CD4-positive, alpha-beta T cell (primary cell): Measurements from ENCODE around the gene TIMM10. TPM values are rescaled to one million over a fixed set of nuclear protein-coding genes. Genes with fewer than 3 reads are reported as not detected.

Experiments used
- ATAC-seq: fragments of 200-7000 bp; cut with Tn5 transposase; one replicate; pipeline ENCODE4 v1.10.0; 2022; ENCODE audit warnings: mild to moderate bottlenecking; ENCODE audit not compliant: poor library complexity
- CTCF ChIA-PET: fragments of 350-600 bp; sonication (Branson Sonifier 250); formaldehyde crosslinking; loops from one replicate; lab custom pipeline; 2021; ENCODE audit warnings: antibody characterized with exemption, inconsistent platforms; lab: Charles Lee
- POLR2A ChIA-PET: fragments of 350-600 bp; sonication (Branson Sonifier 250); formaldehyde crosslinking; loops from one replicate; lab custom pipeline; 2021; ENCODE audit warnings: antibody characterized with exemption, inconsistent platforms; lab: Charles Lee
- DNase-seq, 14 experiments: peaks; one replicate each; pipeline ENCODE4 v3.0.0-alpha.2; 2013 to 2020; ENCODE audit warnings: mixed read lengths in 2 of 14
- H3K27ac ChIP-seq, 2 donors: one replicate each; pipeline versions ENCODE4 v1.5.1 to v1.7.0; 2013; ENCODE audit warnings: low read length in 2 of 2, low read depth in 1 of 2, mild to moderate bottlenecking in 1 of 2
- H3K27me3 ChIP-seq, 2 experiments: 1 replicate in 1 of 2; 2 replicates in 1 of 2; pipeline versions ENCODE4 v1.6.1 to v1.7.0; 2013; ENCODE audit warnings: low read length in 2 of 2, control low read depth in 1 of 2, mild to moderate bottlenecking in 1 of 2, moderate library complexity in 1 of 2; ENCODE audit not compliant: insufficient read depth in 2 of 2, control insufficient read depth in 1 of 2
- H3K36me3 ChIP-seq: one replicate; pipeline ENCODE4 v1.6.1; 2013; ENCODE audit warnings: low read length, control low read depth; ENCODE audit not compliant: insufficient read depth
- H3K4me1 ChIP-seq: one replicate; pipeline ENCODE4 v1.6.1; 2013; ENCODE audit warnings: low read length, control low read depth; ENCODE audit not compliant: insufficient read depth
- H3K4me3 ChIP-seq: one replicate; pipeline ENCODE4 v1.5.1; 2013; ENCODE audit warnings: mild to moderate bottlenecking, low read length, moderate library complexity
- H3K9me3 ChIP-seq, 2 experiments: 1 replicate in 1 of 2; 2 replicates in 1 of 2; pipeline versions ENCODE4 v1.6.1 to v1.7.0; 2013; ENCODE audit warnings: low read length in 2 of 2, mild to moderate bottlenecking in 2 of 2, control low read depth in 1 of 2, moderate library complexity in 1 of 2; ENCODE audit not compliant: control insufficient read depth in 1 of 2, insufficient read depth in 1 of 2
- H3K27ac Mint-ChIP-seq: one replicate; pipeline ENCODE4 v1.8.0; 2020; ENCODE audit warnings: mixed read lengths
- H3K27me3 Mint-ChIP-seq: one replicate; pipeline ENCODE4 v1.8.0; 2021; ENCODE audit warnings: mixed read lengths
- H3K36me3 Mint-ChIP-seq: one replicate; pipeline ENCODE4 v1.8.0; 2021; ENCODE audit warnings: low read depth, mixed read lengths
- H3K4me1 Mint-ChIP-seq: one replicate; pipeline ENCODE4 v1.8.0; 2021; ENCODE audit warnings: low read depth, mixed read lengths
- H3K4me3 Mint-ChIP-seq: one replicate; pipeline ENCODE4 v1.8.0; 2020; ENCODE audit warnings: mild to moderate bottlenecking, mixed read lengths
- H3K9me3 Mint-ChIP-seq: one replicate; pipeline ENCODE4 v1.8.0; 2020; ENCODE audit warnings: mixed read lengths
- CTCF ChIP-seq: fragments of 200-600 bp; IDR thresholded peaks from one replicate; pipeline ENCODE4 v1.8.0; 2022; ENCODE audit warnings: antibody characterized with exemption, mild to moderate bottlenecking
- intact Hi-C, 2 experiments: fragments of 100-400 bp; cut with DNase I in 1 of 2; cut with micrococcal nuclease in 1 of 2; formaldehyde crosslinking; loops; one replicate each; pipeline versions ENCODE4 v1.15.1 to v1.9.0; 2023 to 2025; cut with DNase I, micrococcal nuclease
- total RNA-seq, 174 experiments: library from RNA in 2 of 174; stranded (reverse) in 2 of 174; gene quantifications; one replicate each; pipeline ENCODE4 v1.2.3 and lab custom pipeline; 2021 to 2026

Gene TIMM10
- total RNA-seq, 2 experiments from 2014 or later, result 28.0 TPM

- CTCF ChIA-PET, result no interaction called here
- no peak for TF ChIP-seq CTCF
- no peaks in the 10 kb centered on the region for H3K4me1 Mint-ChIP-seq
Observed at GRCh38 chr11:57500926-57501325, 29.6 kb downstream of the TIMM10 start.

GRCh38 chr11:57500515-57500914, 30.0 kb downstream of the TIMM10 start:
- H3K27ac Mint-ChIP-seq, result no peak overlapping the region
- H3K4me1 ChIP-seq, result no peaks in the 10 kb centered on the region
- no peaks in the 10 kb centered on the region for H3K27me3 Mint-ChIP-seq
- no peaks in the 10 kb centered on the region for H3K27me3 ChIP-seq
- H3K36me3 Mint-ChIP-seq, result peaks cover 24% of the 10 kb centered on the region
- DNase-seq (no peak), ATAC-seq (no peak)
- no peaks in the 10 kb centered on the region for H3K9me3 ChIP-seq
- no peak overlapping the region for H3K27ac ChIP-seq
- H3K36me3 ChIP-seq, result peaks cover 44% of the 10 kb centered on the region
- no peak overlapping the region for H3K4me3 ChIP-seq
- TF ChIP-seq CTCF, result no peak
- POLR2A ChIA-PET, result no interaction called here
- no peaks in the 10 kb centered on the region for H3K9me3 Mint-ChIP-seq
- H3K4me3 Mint-ChIP-seq, result no peak overlapping the region
- CTCF ChIA-PET, result no interaction called here
- H3K4me1 Mint-ChIP-seq, result no peaks in the 10 kb centered on the region
- intact Hi-C loops, result no loop called here

More at GRCh38 chr11:57500926-57501325, 29.6 kb downstream of the TIMM10 start:
- ATAC-seq (no peak), DNase-seq (no peak)
- Mint-ChIP-seq H3K4me3 (no peak overlapping the region), H3K9me3 (no peaks in the 10 kb centered on the region), H3K27ac (no peak overlapping the region), H3K27me3 (no peaks in the 10 kb centered on the region), H3K36me3 (peaks cover 24% of the 10 kb centered on the region)
- H3K9me3 ChIP-seq, result no peaks in the 10 kb centered on the region
- no peaks in the 10 kb centered on the region for H3K27me3 ChIP-seq
- peaks cover 41% of the 10 kb centered on the region for H3K36me3 ChIP-seq
- H3K27ac ChIP-seq, result no peak overlapping the region
- no peak overlapping the region for H3K4me3 ChIP-seq
- no peaks in the 10 kb centered on the region for H3K4me1 ChIP-seq
- intact Hi-C loops, result no loop called here
- POLR2A ChIA-PET, result no interaction called here

DNA sequence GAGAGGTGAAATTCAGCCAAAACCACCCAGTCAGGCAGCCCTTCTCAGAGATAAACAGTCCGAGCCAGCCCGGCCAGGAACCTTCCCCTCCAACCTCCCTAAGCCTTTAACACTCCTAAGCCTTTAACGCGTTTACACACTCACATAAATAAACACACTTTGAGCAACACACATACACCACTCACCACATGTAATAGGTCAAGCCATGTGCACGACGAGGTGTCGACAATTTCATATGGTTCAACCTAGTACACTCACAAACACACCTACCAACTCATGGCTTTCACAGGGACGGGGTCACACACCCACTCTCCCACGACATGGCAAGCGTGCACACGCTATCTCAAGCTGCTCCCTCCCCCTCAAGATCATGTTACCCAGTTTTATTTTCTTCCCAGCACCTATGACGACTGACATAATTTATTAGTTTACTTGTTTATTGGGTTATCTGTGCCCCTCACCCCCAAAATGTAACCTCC, 30.5 kb downstream of the TIMM10 start:
- Histone ChIP-seq H3K4me1 (no peaks in the 10 kb centered on the region), H3K27me3 (no peaks in the 10 kb centered on the region), H3K27ac (no peak overlapping the region), H3K36me3 (peaks cover 44% of the 10 kb centered on the region), H3K4me3 (no peak overlapping the region), H3K9me3 (no peaks in the 10 kb centered on the region)
- H3K4me1 Mint-ChIP-seq, result no peaks in the 10 kb centered on the region
- H3K4me3 Mint-ChIP-seq, result no peak overlapping the region
- H3K27me3 Mint-ChIP-seq, result no peaks in the 10 kb centered on the region
- no peak for DNase-seq
- no peak for ATAC-seq
- no peak overlapping the region for H3K27ac Mint-ChIP-seq
- intact Hi-C loops, result no loop called here
- no peak for TF ChIP-seq CTCF
- H3K9me3 Mint-ChIP-seq, result no peaks in the 10 kb centered on the region
- ChIA-PET POLR2A (no interaction called here), CTCF (no interaction called here)
- peaks cover 24% of the 10 kb centered on the region for H3K36me3 Mint-ChIP-seq
